Muscle layer of colon (tissue), 2 donors: ENCODE data around the gene MGAT3.

Source experiments
- H3K27ac ChIP-seq: one replicate; pipeline ENCODE4 v1.7.0; 2013; ENCODE audit warnings: low read depth, mild to moderate bottlenecking, low read length, moderate library complexity
- H3K27me3 ChIP-seq, 2 donors: one replicate each; pipeline ENCODE4 v1.7.0; 2013; ENCODE audit warnings: low read length in 2 of 2, mild to moderate bottlenecking in 2 of 2; ENCODE audit not compliant: insufficient read depth in 2 of 2, control insufficient read depth in 1 of 2
- H3K36me3 ChIP-seq: one replicate; pipeline ENCODE4 v1.7.0; 2013; ENCODE audit warnings: mild to moderate bottlenecking, low read length; ENCODE audit not compliant: insufficient read depth
- H3K4me1 ChIP-seq: one replicate; pipeline ENCODE4 v1.7.0; 2013; ENCODE audit warnings: mild to moderate bottlenecking, low read length; ENCODE audit not compliant: insufficient read depth
- H3K4me3 ChIP-seq, 2 donors: one replicate each; pipeline ENCODE4 v1.7.0; 2013; ENCODE audit warnings: low read length in 2 of 2, low read depth in 1 of 2, mild to moderate bottlenecking in 1 of 2, moderate library complexity in 1 of 2
- H3K9ac ChIP-seq: one replicate; pipeline ENCODE4 v1.7.0; 2013; ENCODE audit warnings: low read length
- H3K9me3 ChIP-seq: one replicate; pipeline ENCODE4 v1.7.0; 2013; ENCODE audit warnings: mild to moderate bottlenecking, low read length
- donor health status: abdominal sarcoma.
- donor health status: Adenocarcinoma of cecum.

The MGAT3 gene

DNA sequence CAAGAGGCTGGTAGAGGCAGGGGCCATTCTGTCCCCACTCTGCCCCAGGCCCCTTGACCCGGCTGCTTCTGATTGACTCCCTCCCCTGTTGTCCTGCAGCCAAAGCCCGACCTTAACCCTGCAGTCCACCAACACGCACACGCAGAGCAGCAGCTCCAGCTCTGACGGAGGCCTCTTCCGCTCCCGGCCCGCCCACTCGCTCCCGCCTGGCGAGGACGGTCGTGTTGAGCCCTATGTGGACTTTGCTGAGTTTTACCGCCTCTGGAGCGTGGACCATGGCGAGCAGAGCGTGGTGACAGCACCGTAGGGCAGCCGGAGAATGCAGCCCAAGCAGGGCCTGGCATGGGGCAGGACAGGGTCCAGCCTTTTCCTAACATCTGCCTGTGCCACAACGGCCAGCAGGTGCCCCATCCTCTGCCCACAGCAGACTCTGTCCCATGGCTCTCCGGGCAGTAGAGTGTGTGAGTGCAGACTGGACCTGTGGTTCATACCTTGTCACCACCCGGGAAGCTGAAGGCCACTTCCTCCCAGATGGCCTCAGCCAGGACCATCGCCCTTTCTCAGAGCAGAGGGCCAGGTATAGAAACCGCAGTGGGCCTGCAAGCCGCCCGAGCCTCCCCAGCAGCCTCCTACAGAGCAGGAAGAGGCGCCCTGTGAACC, 26.8 kb upstream of the MGAT3 start:
- Histone ChIP-seq H3K27ac (no peak overlapping the region), H3K27me3 (no peaks in the 10 kb centered on the region), H3K9ac (no peak overlapping the region), H3K36me3 (peaks cover 59% of the 10 kb centered on the region), H3K4me3 (no peak overlapping the region), H3K4me1 (peaks cover 11% of the 10 kb centered on the region), H3K9me3 (no peaks in the 10 kb centered on the region)

DNA sequence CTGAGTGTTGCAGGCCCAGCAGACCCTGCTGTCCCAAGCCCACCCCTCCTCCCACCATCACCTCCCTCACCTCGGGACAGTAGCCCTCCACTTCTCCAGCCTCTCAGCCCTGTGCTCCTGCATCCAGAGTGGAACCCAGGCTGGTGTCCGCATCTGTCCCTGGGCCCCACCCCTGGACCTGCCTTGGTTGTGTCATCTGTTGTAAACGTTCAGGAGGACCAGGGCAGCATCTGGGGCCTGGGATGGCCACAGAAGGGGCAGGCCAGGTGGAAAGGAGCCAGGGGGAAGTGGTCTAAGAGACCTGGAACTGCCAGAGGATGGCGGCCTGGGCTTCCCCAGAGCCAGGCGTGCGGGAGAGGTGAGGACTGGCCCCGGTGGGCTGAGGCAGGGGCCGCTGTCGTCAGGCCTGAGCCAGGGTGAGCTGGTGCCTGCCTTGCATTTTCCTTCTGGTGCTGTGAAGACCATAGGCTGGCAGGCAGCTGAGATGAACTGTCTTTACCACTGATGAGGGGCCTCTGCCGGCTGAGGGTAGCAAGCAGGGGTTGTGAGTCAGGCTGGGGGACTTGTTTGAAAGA, 26.1 kb upstream of the MGAT3 start:
- Histone ChIP-seq H3K36me3 (peaks cover 59% of the 10 kb centered on the region), H3K9me3 (no peaks in the 10 kb centered on the region), H3K4me3 (no peak overlapping the region), H3K27ac (peak overlapping the region; percentile 48), H3K4me1 (peaks cover 11% of the 10 kb centered on the region), H3K27me3 (no peaks in the 10 kb centered on the region), H3K9ac (no peak overlapping the region)

DNA sequence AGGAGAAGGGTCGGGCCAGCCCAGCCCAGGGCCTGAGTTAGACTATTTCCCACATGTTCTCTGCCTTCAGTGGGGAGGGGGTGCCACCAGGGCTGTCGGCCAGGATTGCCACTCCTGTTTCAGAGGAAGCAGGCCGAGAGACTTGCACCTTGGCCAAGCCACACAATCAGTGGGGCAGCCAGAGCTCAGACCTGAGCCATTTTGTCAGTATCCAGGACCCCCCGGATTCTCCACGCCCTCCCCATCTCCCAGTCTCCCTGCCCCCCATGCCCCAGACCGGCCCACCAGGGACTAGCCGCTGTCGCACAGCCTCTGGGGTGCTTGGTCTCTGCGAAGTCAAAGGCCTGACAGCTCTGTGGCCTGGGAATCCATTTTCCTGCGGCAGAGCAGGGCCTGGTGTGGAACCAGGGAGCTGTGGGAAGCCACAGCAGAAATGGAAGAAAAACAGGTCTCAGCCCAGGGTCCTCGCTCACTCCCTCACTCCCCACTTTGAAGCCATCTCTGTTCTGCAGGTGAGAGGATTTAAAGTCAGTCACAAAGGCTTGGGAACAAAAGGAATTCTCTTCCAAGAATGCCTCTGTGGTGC, 25.5 kb upstream of the MGAT3 start:
- H3K4me1 ChIP-seq: peaks cover 11% of the 10 kb centered on the region
- H3K9me3 ChIP-seq: no peaks in the 10 kb centered on the region
- H3K4me3 ChIP-seq: no peak overlapping the region
- no peaks in the 10 kb centered on the region for H3K27me3 ChIP-seq
- H3K9ac ChIP-seq: no peak overlapping the region
- H3K36me3 ChIP-seq: peaks cover 54% of the 10 kb centered on the region
- H3K27ac ChIP-seq: peak overlapping the region; percentile 22

DNA sequence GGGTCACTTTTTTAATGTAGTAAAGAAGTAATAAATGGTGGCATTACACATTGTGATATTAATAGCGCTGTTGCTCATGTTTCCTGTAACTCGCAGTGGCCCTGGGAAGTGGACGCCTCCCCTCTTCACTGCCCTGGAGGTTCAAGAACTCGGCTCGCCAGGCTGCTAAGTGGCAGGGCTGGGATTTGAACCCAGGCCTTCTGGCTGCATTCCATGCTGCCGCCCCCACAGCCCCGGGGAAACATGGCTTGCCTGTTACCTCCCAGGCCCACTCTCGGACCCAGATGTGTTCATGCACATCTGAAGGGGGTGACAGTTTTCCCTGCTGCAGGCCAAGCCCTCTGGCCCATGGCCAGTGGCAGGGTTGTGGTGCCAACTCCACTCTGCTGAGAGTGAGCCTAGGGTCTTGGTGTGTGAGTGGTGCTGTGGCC, 25.0 kb upstream of the MGAT3 start:
- no peak overlapping the region for H3K9ac ChIP-seq
- peaks cover 49% of the 10 kb centered on the region for H3K36me3 ChIP-seq
- peak overlapping the region; percentile 10 for H3K27ac ChIP-seq
- no peaks in the 10 kb centered on the region for H3K27me3 ChIP-seq
- H3K4me3 ChIP-seq: no peak overlapping the region
- H3K4me1 ChIP-seq: peaks cover 11% of the 10 kb centered on the region
- H3K9me3 ChIP-seq: no peaks in the 10 kb centered on the region

DNA sequence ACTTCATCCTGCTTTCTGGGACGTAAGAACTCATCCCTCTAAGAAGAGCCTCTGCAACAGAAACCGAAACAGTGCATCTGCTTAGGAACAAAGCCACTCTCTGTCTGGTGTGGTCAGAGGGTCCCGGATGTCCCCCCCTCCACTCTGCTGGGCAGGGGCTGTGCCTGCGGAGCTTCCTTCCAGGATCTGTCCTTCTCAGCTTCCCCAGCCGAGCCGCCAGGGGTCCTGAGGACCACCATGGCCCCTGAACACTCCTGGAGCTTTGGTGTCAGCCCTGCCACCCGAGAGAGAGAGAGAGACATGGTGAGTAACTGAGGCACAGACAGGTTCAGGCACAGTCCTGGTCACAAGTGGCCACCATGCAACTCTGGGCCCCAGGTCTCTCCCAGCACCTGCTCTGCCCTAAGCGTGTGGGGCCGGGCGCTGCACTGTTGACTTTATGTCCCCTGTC, 24.4 kb upstream of the MGAT3 start:
- Histone ChIP-seq H3K27me3 (no peaks in the 10 kb centered on the region), H3K4me1 (peaks cover 15% of the 10 kb centered on the region), H3K9ac (no peak overlapping the region), H3K36me3 (peaks cover 43% of the 10 kb centered on the region), H3K27ac (peak overlapping the region; percentile 10), H3K9me3 (no peaks in the 10 kb centered on the region), H3K4me3 (no peak overlapping the region)

DNA sequence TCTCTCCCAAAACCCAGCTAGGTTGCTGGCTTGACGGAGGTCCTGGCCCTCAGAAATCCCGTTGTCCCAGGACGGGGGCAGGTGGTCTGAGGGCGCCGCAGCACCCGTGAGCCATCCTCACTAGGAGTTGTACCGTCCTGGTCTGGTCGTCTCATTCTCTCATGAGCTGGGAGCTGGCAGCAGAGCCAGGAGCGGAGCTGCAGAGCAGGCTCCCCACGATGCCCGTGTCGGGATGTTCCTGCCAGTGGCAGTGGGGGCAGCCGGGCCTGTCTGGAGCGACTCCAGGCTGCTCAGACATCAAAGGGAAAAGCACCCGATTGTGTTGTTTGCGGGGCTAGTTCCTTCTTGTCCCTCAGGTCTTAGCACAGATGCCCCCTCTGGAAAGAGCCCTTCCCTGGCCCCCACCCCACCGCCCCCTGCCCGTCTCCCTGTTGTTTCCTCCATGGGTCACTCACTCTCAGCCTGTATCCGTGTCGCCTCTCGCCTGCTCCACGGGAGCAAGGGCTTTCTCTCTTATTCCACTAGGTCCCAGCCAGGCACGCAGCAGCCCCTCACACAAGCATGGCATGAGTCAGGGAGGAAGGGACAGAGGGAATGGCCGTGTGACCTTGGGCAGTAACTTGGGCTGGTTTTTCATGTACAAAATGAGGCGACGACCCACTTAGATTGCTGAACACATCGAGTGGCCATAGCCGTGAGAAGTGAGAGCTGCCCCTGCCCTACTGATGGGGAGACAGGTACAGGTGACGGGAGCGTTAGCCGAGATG, 23.2 kb upstream of the MGAT3 start:
- Histone ChIP-seq H3K27ac (no peak overlapping the region), H3K4me1 (peaks cover 20% of the 10 kb centered on the region), H3K36me3 (peaks cover 30% of the 10 kb centered on the region)

DNA sequence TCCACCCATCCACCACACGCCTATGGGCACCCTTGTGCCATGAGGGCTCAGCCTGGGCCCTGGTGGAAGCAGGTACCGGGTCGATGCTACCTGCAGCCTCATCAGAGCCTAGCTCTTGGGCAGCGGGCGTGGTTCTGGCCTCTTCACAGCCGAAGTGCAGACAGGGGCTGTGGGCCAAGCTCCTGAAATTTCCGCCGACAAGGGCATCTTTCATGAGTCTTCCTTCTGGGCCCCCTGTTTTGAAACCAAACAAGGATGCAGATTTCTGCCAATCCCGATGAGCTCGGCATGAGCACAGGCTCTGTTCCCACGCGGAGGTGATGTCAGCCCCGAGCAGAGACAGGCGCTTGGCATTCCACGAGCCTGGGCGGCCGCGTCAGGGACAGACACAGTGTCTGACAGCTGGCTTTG, 22.6 kb upstream of the MGAT3 start:
- Histone ChIP-seq H3K27me3 (peaks cover 0 to 8% of the 10 kb centered on the region in 2 donors), H3K27ac (no peak overlapping the region), H3K4me3 (no peak overlapping the region), H3K9ac (no peak overlapping the region), H3K9me3 (no peaks in the 10 kb centered on the region), H3K4me1 (peaks cover 20% of the 10 kb centered on the region), H3K36me3 (peaks cover 24% of the 10 kb centered on the region)

More for the DNA sequence above, 23.2 kb upstream of the MGAT3 start:
- peaks cover 0 to 5% of the 10 kb centered on the region in 2 donors for H3K27me3 ChIP-seq
- H3K9me3 ChIP-seq: no peaks in the 10 kb centered on the region
- H3K9ac ChIP-seq: no peak overlapping the region
- H3K4me3 ChIP-seq: no peak overlapping the region

DNA sequence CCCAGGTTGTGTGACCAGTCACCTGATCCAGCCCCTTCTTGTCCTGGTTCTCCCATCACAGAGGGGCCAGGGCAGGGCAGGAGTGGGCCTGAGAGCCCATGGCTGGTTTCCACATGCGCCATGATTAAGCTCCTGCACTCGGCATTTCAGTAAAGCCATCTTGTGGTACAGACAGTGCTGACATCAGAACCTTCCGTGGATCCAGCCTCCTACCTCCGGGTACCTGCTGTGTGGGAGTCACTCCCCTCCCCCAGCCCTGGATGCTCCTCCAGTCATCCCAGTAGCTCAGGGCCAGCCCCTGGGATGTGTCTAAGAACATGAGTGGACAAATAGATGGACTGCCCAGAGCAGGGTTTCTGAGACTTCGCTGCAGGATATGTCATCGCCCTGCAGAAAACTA, 22.1 kb upstream of the MGAT3 start:
- H3K27me3 ChIP-seq: peaks cover 0 to 8% of the 10 kb centered on the region in 2 donors
- H3K9ac ChIP-seq: no peak overlapping the region
- no peak overlapping the region for H3K4me3 ChIP-seq
- H3K4me1 ChIP-seq: peaks cover 20% of the 10 kb centered on the region
- peaks cover 24% of the 10 kb centered on the region for H3K36me3 ChIP-seq
- H3K9me3 ChIP-seq: no peaks in the 10 kb centered on the region
- H3K27ac ChIP-seq: no peak overlapping the region

DNA sequence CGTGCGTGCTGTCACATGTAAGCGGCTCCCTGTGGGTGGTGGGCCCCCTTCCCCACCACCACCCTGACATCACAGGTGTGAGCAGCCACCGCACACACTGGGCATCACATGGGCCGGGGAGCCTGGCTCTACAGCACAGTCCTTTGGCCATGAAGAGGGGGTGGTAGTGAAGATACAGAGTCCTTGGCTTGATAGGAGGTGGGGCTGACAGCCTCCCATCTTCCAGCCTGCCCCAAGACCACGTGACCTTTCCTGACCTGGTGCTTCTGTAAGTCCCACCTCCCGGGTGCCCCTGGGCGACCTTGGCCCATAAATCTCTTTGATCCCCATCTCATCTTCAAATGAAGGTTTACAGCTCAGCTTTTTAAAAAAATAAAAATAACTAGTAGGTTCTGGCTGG, 21.2 kb upstream of the MGAT3 start:
- H3K4me3 ChIP-seq: no peak overlapping the region
- no peak overlapping the region for H3K9ac ChIP-seq
- no peaks in the 10 kb centered on the region for H3K9me3 ChIP-seq
- no peak overlapping the region for H3K27ac ChIP-seq
- peaks cover 0 to 10% of the 10 kb centered on the region in 2 donors for H3K27me3 ChIP-seq
- H3K4me1 ChIP-seq: peaks cover 20% of the 10 kb centered on the region
- H3K36me3 ChIP-seq: peaks cover 15% of the 10 kb centered on the region

DNA sequence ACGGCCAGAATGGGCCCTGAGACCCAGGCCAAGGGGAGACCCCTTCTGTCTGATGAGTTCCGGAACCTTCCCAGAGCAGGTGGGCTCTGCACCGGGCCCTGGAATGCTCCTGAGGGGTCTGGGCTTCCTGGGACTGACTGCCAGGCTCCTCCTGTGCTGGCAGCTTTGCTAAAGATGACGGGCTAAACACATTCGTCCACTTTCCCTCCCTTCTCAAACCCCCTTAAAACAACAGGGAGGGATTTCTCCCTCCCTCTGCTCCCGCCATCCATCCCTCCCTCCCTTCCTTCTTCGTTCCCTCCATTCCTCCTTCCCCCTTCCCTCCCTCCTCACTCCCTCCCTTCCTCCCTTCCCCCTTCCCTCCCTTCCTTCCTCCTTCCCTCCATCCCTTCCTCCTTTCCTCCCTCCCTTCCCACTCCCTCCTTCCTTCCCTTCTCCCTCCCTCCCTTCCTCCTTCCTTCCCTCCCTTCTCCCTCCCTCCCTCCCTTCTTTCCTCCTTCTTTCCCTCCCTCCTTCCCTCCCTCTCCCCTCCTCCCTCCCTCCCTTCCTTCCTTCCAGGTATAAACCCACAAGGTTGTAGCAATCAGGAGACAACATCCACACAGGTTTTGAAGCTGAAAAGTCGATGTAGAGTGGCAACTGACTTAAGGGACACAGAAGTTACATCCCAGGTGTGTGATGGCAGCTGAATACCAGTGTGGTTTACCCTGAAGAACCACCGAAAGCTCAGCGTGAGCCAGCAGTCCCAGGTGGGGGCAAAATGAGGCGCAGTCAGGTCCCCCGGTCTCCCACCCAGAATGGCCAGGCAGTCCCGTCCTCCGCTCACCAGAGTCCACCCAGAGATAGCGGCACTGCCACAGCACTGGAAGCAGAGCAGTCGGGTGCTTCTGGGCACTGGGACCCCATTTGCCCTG, 18.8 kb upstream of the MGAT3 start:
- Histone ChIP-seq H3K4me1 (peaks cover 9% of the 10 kb centered on the region), H3K36me3 (no peaks in the 10 kb centered on the region), H3K9ac (no peak overlapping the region), H3K27ac (no peak overlapping the region), H3K27me3 (peaks cover 0 to 14% of the 10 kb centered on the region in 2 donors), H3K9me3 (no peaks in the 10 kb centered on the region), H3K4me3 (peak overlapping the region in 1 of 2 donors; percentile 35)
